Measurements from ENCODE around the gene ZNF189.

Gene ZNF189

GRCh38 chr9:101387871-101388506 lies 10.7 kb upstream of the ZNF189 start:
- Histone ChIP-seq H3K27ac (ENCODE audit: low read length) (no peak overlapping the region), H4K20me1 (ENCODE audit: insufficient read depth, low read length) (peaks cover under 1% of the 10 kb centered on the region; the same call in 1 of the 2 replicates), H3K9ac (ENCODE audit: low read depth, low read length) (no peak overlapping the region), H3K9me3 (ENCODE audit: insufficient read depth, low read length, severe bottlenecking) (peaks cover 11% of the 10 kb centered on the region), H3K4me2 (ENCODE audit: insufficient read depth, low read length) (no peak overlapping the region), H3K27me3 (ENCODE audit: insufficient read depth, low read length, poor library complexity) (no peaks in the 10 kb centered on the region), H3K4me3 (ENCODE audit: low read depth in 1 of 2, low read length in 2 of 2) (no peak overlapping the region), H2AFZ (ENCODE audit: low read depth, low read length) (no peak overlapping the region), H3K79me2 (ENCODE audit: insufficient read depth, low read length) (peaks cover 23% of the 10 kb centered on the region), H3K4me1 (ENCODE audit: insufficient read depth, low read length) (no peaks in the 10 kb centered on the region), H3K36me3 (ENCODE audit: insufficient read depth, low read length) (peaks cover 38% of the 10 kb centered on the region; the same call in 1 of the 2 replicates)
- TF ChIP-seq CTCF (IDR thresholded peaks at IDR 0.05; ENCODE audit: borderline replicate concordance, extremely low read depth, low read length, poor library complexity, severe bottlenecking) = peak; percentile 47
- no peak for TF ChIP-seq EZH2 (IDR thresholded peaks at IDR 0.05; ENCODE audit: borderline replicate concordance, low read depth, low read length, severe bottlenecking)
- ATAC-seq (ENCODE audit: insufficient read depth, low read depth) (peak; percentile 55; the same call in 1 of the 3 replicates), DNase-seq (no peak)

- Histone ChIP-seq H3K36me3 (ENCODE audit: insufficient read depth, low read length) (peaks cover 40% of the 10 kb centered on the region; the same call in 1 of the 2 replicates), H3K4me1 (ENCODE audit: insufficient read depth, low read length) (no peaks in the 10 kb centered on the region), H3K4me3 (ENCODE audit: low read depth in 1 of 2, low read length in 2 of 2) (no peak overlapping the region), H4K20me1 (ENCODE audit: insufficient read depth, low read length) (peaks cover 3% of the 10 kb centered on the region; the same call in 1 of the 2 replicates), H3K4me2 (ENCODE audit: insufficient read depth, low read length) (no peak overlapping the region), H2AFZ (ENCODE audit: low read depth, low read length) (no peak overlapping the region), H3K27ac (ENCODE audit: low read length) (no peak overlapping the region), H3K79me2 (ENCODE audit: insufficient read depth, low read length) (peaks cover 28% of the 10 kb centered on the region), H3K9ac (ENCODE audit: low read depth, low read length) (no peak overlapping the region), H3K9me3 (ENCODE audit: insufficient read depth, low read length, severe bottlenecking) (peaks cover 14% of the 10 kb centered on the region), H3K27me3 (ENCODE audit: insufficient read depth, low read length, poor library complexity) (no peaks in the 10 kb centered on the region)
- DNase-seq = no peak
- TF ChIP-seq EZH2 (IDR thresholded peaks at IDR 0.05; ENCODE audit: borderline replicate concordance, low read depth, low read length, severe bottlenecking) (no peak), CTCF (IDR thresholded peaks at IDR 0.05; ENCODE audit: borderline replicate concordance, extremely low read depth, low read length, poor library complexity, severe bottlenecking) (peak; percentile 12)
- ATAC-seq (ENCODE audit: insufficient read depth, low read depth) = no peak
Measured at GRCh38 chr9:101388507-101388993, 10.1 kb upstream of the ZNF189 start.

- Histone ChIP-seq H3K4me3 (ENCODE audit: low read depth in 1 of 2, low read length in 2 of 2) (no peak overlapping the region), H3K9ac (ENCODE audit: low read depth, low read length) (no peak overlapping the region), H4K20me1 (ENCODE audit: insufficient read depth, low read length) (peaks cover 3% of the 10 kb centered on the region; the same call in 1 of the 2 replicates), H3K27ac (ENCODE audit: low read length) (no peak overlapping the region), H3K9me3 (ENCODE audit: insufficient read depth, low read length, severe bottlenecking) (peaks cover 8% of the 10 kb centered on the region), H3K36me3 (ENCODE audit: insufficient read depth, low read length) (peaks cover 62% of the 10 kb centered on the region), H2AFZ (ENCODE audit: low read depth, low read length) (no peak overlapping the region), H3K79me2 (ENCODE audit: insufficient read depth, low read length) (peaks cover 73% of the 10 kb centered on the region), H3K4me1 (ENCODE audit: insufficient read depth, low read length) (peaks cover 18% of the 10 kb centered on the region; the same call in 1 of the 2 replicates), H3K4me2 (ENCODE audit: insufficient read depth, low read length) (no peak overlapping the region), H3K27me3 (ENCODE audit: insufficient read depth, low read length, poor library complexity) (no peaks in the 10 kb centered on the region)
- TF ChIP-seq CTCF (IDR thresholded peaks at IDR 0.05; ENCODE audit: borderline replicate concordance, extremely low read depth, low read length, poor library complexity, severe bottlenecking) (no peak), EZH2 (IDR thresholded peaks at IDR 0.05; ENCODE audit: borderline replicate concordance, low read depth, low read length, severe bottlenecking) (no peak)
- no peak for ATAC-seq (ENCODE audit: insufficient read depth, low read depth)
- no peak for DNase-seq
Measured at GRCh38 chr9:101393135-101393534, 5.5 kb upstream of the ZNF189 start.
